Islet precursor cell (in vitro differentiated cells): ENCODE measurements around the gene CTCF.

Experiments
- DNase-seq: peaks from one replicate; pipeline ENCODE4 v3.0.0-alpha.2; 2018

Gene CTCF

GRCh38 chr16:67535201-67535600, 27.1 kb upstream of the CTCF start:
- DNase-seq = peak; percentile 46

GRCh38 chr16:67537270-67537635, 25.1 kb upstream of the CTCF start:
- DNase-seq = peak; percentile 84

DNA sequence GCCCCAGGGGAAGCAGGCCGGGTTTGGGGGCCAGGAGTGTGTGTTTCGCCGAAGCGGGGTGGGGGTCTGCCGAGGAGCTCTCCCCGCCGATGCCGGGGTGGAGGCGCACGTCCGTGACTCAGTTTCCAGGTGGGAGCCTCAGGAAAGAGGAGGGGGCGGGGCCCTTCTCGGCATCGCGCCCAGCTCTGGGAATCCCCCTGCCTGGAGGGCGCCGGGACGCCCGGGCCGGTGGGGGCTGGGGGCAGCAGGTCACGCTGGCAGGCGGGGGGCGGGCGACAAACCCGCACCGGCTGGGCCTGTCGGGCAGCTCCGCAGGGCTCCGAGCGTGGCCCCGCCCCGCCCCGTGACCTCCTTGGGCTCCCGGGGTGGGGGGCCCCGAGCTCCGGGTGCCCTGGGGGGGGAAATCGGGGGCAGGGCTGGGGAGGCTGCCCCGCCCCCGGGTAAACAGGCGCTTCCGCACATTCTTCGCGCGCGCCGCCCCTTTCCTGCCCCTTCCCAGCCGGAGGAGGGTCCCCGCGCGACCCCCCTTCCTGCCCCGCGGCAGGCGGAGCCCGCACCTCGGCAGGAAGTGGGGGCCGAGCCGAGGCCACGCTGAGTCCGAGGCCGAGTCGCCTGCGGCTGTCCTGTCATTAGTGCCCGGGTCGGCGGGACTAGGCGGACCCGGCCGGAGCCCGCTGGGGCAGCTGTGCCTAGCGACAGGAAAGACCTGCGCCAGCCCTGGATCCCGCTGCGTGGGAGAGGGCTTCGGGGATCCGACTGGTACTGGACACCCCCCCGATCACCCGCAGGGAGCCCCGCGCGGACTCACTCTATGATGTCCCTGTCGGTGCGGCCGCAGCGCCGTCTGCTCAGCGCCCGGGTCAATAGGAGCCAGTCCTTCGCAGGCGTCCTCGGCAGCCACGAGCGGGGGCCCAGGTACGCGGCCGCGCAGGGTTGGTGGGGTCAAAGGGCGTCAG, 24.4 kb upstream of the CTCF start:
- peak; percentile 81 for DNase-seq

DNA sequence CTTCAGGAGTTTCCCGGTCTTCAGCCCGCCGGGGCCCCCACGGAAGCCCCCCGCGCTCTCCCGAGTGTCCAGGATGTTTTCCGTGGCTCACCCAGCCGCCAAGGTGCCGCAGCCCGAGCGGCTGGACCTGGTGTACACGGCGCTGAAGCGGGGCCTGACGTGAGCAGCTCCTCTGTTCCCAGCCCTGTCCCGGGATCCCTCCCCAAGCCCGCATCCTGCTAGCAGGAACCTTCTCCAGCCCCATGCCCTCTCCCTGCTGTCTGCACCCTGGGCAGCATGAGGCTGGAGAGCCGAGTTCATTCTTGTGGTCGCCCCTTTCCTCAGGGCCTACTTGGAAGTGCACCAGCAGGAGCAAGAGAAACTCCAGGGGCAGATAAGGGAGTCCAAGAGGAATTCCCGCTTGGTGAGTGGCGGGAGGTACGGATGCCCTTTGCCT, 23.6 kb upstream of the CTCF start:
- peak; percentile 83 for DNase-seq

DNA sequence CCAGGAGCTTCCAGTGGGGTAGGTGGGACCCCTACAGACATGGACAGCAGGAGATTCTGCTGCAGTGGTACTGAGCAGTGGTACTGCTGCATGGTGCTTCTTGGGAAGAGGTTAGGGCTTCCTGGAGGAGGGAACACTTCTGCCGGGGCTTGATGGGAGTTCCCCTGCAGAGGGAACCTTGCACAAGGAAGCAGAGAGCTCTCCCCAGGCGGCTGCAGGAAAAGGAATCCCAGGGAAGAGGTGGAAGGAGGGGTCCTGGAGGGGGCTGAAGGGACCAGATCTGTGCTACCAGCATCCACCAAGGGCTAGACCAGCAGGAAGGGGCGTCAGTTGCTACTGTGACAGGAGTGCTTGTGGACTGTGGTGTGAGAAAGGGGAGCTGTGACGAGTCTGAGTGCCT, 23.1 kb upstream of the CTCF start:
- peak; percentile 52 for DNase-seq

DNA sequence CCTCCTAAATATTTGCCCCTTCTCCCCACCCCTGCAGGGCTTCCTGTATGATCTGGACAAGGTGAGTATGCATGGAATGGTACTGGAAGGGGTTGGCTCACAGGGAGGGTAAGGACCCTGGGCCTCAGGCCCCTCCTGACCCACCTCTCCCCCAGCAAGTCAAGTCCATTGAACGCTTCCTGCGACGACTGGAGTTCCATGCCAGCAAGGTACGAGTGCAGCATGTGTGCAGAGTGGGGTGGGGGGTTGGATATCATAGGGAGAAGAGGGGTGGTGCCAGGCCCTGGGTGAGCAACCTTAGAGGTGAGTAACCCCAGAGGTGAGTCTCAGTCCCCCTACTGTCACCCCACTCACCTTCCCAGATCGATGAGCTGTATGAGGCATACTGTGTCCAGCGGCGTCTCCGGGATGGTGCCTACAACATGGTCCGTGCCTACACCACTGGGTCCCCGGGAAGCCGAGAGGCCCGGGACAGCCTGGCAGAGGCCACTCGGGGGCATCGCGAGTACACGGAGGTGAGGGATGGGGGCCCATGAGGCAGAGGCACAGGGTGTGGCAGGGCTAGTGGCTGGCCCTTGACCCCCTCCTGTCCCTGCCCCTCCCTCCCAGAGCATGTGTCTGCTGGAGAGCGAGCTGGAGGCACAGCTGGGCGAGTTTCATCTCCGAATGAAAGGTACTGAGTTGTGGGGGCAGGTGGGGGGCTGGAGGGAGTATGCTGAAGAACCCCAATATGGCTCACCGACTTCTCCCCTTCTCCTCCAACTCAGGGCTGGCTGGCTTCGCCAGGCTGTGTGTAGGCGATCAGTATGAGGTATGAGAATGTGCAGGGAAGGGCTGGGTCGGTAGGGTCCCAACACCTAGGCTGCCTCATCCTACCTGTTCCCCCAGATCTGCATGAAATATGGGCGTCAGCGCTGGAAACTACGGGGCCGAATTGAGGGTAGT, 22.4 kb upstream of the CTCF start:
- no peak for DNase-seq

GRCh38 chr16:67540756-67541155, 21.6 kb upstream of the CTCF start:
- no peak for DNase-seq

- DNase-seq = peak; percentile 74
Measured at GRCh38 chr16:67541391-67542263, 20.7 kb upstream of the CTCF start.

DNA sequence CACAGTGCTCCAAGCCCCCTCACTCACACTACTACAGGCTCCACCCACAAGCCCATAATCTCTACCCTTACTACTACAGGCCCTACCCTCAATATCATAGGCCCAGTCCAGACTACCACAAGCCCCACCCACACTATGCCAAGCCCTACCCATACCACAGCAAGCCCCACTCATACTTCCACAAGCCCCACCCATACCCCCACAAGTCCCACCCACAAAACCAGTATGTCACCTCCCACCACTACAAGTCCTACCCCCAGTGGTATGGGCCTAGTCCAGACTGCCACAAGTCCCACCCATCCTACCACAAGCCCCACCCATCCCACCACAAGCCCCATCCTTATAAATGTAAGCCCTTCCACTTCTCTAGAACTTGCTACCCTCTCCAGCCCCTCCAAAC, 19.9 kb upstream of the CTCF start:
- peak; percentile 76 for DNase-seq

- peak; percentile 49 for DNase-seq
Measured at GRCh38 chr16:67543036-67543435, 19.3 kb upstream of the CTCF start.

DNA sequence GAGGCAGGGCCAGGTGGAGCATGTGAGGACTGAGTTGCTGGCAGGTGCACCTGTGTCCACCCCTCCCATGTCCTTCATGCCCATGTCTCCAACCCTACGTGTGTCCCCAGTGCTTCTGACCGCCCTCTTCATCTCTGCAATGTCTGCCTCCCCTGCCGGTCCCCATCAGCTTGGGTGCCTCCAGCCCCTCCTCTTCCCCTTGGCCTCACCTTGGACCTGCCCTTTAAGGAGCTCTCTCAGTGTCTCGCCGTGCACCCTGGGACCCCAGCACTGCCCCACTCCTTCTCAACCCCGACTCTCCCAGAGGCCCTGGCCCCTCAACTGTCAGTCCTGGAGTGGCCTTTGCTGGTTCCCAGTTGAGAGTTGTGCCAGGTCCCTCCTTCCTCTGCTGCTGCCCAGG, 18.7 kb upstream of the CTCF start:
- no peak for DNase-seq

DNA sequence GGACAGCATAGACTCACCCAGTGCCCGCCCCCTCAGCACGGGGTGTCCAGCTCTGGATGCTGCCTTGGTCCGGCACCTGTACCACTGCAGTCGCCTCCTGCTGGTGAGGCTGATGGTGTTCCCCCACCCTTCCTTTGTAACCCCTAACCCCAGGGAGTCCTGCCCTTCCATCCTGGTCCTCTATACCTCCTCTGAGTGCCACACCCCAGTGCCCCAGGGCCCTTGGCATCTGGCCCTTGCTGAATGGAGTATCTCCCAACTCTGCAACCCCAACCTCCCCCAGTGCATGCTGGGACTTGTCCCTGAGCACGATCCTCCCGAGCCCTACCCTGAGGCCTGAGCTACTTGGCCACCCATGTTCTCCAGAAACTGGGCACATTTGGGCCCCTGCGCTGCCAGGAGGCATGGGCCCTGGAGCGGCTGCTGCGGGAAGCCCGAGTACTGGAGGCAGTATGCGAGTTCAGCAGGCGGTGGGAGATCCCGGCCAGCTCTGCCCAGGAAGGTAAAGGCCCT, 17.9 kb upstream of the CTCF start:
- peak; percentile 51 for DNase-seq

- peak; percentile 44 for DNase-seq
Measured at GRCh38 chr16:67544844-67545664, 17.3 kb upstream of the CTCF start.

- peak; percentile 36 for DNase-seq
Measured at GRCh38 chr16:67545665-67546024, 16.7 kb upstream of the CTCF start.

DNA sequence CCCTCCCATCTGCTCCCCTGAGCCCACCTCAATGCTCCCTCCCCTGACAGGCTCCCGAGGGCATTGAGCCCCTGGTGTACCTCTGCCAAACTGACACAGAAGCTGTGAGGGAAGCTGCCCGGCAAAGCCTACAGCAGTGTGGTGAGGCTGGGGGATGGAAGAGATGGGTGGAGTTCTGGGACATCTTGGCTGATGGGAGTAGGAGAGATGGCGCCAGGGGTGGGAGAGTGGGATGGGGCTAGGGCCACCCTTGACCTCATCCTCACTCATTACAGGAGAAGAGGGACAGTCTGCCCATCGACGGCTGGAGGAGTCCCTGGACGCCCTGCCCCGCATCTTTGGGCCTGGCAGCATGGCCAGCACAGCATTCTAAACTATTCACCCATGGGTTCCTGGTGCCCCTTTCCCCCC, 16.2 kb upstream of the CTCF start:
- no peak for DNase-seq

- peak; percentile 87 for DNase-seq
Measured at GRCh38 chr16:67546761-67547422, 15.4 kb upstream of the CTCF start.

DNA sequence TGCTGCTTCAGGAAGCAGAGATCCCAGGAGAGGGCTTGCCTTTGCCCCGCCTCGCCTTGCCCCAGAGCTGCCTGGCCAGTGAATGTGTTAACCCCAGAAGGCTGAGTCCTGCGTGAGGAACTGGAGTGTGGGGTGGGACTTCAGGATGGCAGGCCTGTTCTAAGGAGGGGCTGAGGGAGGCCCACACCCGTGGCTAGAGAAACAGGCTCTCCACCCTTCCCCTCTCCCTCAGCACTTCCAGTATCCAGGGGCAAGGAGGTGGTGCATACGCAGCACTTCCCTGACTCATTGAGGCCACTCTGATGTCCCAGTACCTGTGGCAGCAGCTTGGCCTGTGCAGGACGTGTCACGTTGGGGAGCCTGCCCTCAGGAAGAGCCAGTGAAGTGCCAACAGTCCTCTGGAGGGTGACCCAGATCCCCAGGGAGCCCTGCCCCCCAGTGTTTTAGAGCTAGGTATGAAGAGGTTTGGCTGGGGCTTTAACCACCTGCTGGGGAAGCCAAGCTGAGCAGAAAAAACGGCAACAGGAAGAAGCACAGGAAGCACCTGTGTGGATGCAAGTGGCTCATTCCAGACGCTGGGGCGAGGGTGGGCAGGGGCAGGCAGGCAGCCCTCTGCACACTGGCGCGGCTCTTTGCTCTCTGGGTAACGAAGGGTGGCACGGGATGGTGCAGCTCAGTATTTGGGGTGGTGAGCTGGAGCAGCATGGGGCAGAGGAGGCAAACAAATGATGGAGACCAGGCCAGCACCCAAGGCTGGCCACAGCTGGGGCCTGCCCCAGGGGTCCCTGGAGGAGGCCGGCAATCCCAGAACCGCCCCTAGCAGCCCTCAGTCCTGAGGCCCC, 14.7 kb upstream of the CTCF start:
- DNase-seq = no peak

DNA sequence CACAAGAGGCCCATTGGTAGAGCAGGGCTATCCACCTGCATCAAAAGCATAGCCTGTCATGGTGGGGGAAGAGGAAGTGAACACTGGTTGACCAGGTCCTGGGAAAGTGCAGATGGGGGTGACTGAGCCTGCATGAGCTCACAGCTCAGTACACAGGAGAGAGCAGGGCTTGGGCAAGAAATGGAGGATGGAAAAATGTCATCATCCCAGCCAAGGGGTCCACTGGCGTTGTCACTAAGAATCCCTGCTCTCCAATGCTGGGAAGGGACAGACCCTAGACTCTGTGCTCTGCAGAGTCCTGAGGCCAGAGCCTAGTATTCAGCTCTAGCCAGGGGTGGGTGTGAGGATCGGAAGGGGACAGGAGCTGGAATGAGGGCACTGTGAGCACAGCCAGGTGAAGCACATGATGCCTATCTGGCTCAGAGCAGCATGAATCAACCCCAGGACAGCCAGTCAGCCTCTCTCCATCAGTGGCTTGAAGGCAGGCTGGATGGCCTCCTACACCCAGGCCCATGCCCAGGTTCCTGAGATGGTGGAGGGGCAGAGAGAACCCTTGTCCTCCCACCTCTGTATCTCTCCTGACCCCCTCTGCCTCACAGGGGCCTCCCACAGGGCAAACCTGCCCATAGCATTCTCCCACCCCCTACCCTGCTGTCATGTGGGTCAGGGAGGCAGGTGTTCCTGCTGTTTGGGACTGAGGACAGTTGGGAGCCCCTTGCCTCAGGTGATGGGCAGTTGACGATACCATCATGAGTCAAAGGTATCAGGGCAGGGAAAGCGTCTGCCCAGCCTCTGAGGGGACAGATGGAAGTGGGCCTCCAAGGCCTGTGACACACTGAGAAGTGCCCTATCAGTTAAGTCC, 13.8 kb upstream of the CTCF start:
- DNase-seq = no peak

DNA sequence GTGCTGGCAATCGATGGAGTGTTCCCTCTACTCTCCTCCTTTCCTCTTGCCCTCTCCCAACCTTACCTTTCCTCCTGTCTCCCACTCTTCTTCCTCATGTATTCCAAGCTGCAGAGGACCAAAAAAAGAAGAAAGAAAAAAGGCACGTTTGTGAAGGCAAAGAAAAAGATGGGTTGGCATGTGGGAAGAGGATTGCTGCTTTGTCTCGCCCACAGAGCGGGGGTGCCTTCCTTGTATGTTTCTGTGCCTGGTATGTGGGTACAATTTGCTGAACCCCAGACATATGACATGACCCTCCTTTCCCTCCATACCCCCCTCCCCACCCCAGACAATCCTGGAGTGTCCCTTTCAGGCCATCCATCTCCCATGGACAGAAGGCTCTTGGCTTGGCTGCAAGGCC, 13.1 kb upstream of the CTCF start:
- DNase-seq = no peak
